Body of pancreas (tissue), 4 donors: ENCODE measurements around the gene TASL. TPM values are rescaled to one million over a fixed set of nuclear protein-coding genes. Genes with fewer than 3 reads are reported as not detected.

Experiments used
- ATAC-seq: fragments of 150-250 bp; one replicate; pipeline ENCODE4 v1.9.1; 2016
- DNase-seq, 4 donors: peaks; one replicate each; pipeline ENCODE4 v3.0.0-alpha.2; 2019
- H3K27ac ChIP-seq, 4 donors: fragments of 200-600 bp; sonication (generic); 1 replicate in 3 of 4; 2 replicates in 1 of 4; pipeline versions ENCODE4 v1.5.1 to v1.6.1; 2016 to 2019; ENCODE audit warnings: mild to moderate bottlenecking in 1 of 4, mixed read lengths in 1 of 4, moderate library complexity in 1 of 4
- H3K27me3 ChIP-seq, 2 donors: fragments of 200-600 bp; sonication (generic); one replicate each; pipeline ENCODE4 v1.6.0; 2016; ENCODE audit warnings: mild to moderate bottlenecking in 1 of 2
- H3K36me3 ChIP-seq, 2 donors: fragments of 200-600 bp; sonication (generic); replicated peaks in 1 of 2; 2 replicates each; pipeline ENCODE4 v1.5.1; 2016; ENCODE audit warnings: low read depth in 2 of 2; ENCODE audit not compliant: insufficient read depth in 1 of 2
- H3K4me1 ChIP-seq: fragments of 200-600 bp; sonication (generic); one replicate; pipeline ENCODE4 v1.6.0; 2016
- H3K4me3 ChIP-seq, 2 donors: fragments of 200-600 bp; sonication (generic); 1 replicate in 1 of 2; 2 replicates in 1 of 2; pipeline ENCODE4 v1.5.1; 2016 to 2019
- H3K9me3 ChIP-seq, 3 donors: fragments of 200-600 bp; sonication (generic); 1 replicate in 2 of 3; 2 replicates in 1 of 3; pipeline ENCODE4 v1.5.1; 2016
- POLR2A ChIP-seq, 3 donors: fragments of 450-650 bp; IDR thresholded peaks; one replicate each; pipeline ENCODE4 v1.6.1; 2016; ENCODE audit warnings: antibody characterized with exemption in 3 of 3, mild to moderate bottlenecking in 2 of 3
- WGBS, 2 donors: methylation state at CpG; one replicate each; pipeline ENCODE4 v1.1.5; 2017; 5-methylcytosine and 5-hydroxymethylcytosine counted together
- intact Hi-C: fragments of 100-400 bp; cut with DNase I; formaldehyde crosslinking; loops from one replicate; pipeline ENCODE4 v1.15.1; 2023
- total RNA-seq, 2 donors: library from RNA; depleted of rRNA; stranded (reverse); fragments of >200 nt; gene quantifications; one replicate each; pipeline ENCODE4 v1.1.0, GENCODE V29; 2016
- TF ChIP-seq, protein P1 (sequence below), 7 experiments: fragments of 450-650 bp in 4 of 7; fragments of 200-600 bp in 3 of 7; sonication (generic) in 3 of 7; IDR thresholded peaks; one replicate each; pipeline ENCODE4 v1.5.1; 2016 to 2019; ENCODE audit warnings: antibody characterized with exemption in 7 of 7

TASL gene
- total RNA-seq, 2 donors from 2014 or later = 0.26 TPM; not detected in 1

DNA sequence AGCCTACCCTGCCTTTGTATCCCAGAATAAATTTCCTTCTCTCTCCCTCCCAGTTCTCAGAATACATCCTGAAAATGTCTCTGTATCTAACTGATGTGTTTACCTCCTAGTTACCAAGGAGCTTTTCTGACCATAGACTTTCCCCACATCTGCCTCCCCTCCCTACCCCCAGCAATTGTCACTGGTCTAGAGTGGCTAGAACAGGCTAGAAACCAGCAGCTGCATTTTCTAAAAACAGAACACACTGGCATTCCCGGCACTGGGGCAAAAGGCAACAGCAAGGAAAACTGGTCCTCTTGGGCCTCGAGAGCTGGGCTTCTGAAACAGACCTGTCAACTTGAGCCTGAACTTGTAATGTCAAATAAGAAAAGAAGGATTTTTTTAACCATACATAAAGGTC lies 16.4 kb downstream of the TASL start:
- no peaks in the 10 kb centered on the region for H3K9me3 ChIP-seq
- intact Hi-C loops = no loop called here
- ATAC-seq = no peak
- TF ChIP-seq POLR2A (IDR thresholded peaks at IDR 0.05) = no peak
- TF ChIP-seq, protein P1, sequence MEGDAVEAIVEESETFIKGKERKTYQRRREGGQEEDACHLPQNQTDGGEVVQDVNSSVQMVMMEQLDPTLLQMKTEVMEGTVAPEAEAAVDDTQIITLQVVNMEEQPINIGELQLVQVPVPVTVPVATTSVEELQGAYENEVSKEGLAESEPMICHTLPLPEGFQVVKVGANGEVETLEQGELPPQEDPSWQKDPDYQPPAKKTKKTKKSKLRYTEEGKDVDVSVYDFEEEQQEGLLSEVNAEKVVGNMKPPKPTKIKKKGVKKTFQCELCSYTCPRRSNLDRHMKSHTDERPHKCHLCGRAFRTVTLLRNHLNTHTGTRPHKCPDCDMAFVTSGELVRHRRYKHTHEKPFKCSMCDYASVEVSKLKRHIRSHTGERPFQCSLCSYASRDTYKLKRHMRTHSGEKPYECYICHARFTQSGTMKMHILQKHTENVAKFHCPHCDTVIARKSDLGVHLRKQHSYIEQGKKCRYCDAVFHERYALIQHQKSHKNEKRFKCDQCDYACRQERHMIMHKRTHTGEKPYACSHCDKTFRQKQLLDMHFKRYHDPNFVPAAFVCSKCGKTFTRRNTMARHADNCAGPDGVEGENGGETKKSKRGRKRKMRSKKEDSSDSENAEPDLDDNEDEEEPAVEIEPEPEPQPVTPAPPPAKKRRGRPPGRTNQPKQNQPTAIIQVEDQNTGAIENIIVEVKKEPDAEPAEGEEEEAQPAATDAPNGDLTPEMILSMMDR (IDR thresholded peaks at IDR 0.05) = no peak
- 79 to 83% methylated on average over 2 of the region's 2 CpGs for WGBS, 2 donors
- no peaks in the 10 kb centered on the region for H3K27me3 ChIP-seq
- no peaks in the 10 kb centered on the region for H3K4me1 ChIP-seq
- DNase-seq = no peak
- H3K36me3 ChIP-seq = no peaks in the 10 kb centered on the region
- H3K27ac ChIP-seq = no peak overlapping the region
- no peak overlapping the region for H3K4me3 ChIP-seq

DNA sequence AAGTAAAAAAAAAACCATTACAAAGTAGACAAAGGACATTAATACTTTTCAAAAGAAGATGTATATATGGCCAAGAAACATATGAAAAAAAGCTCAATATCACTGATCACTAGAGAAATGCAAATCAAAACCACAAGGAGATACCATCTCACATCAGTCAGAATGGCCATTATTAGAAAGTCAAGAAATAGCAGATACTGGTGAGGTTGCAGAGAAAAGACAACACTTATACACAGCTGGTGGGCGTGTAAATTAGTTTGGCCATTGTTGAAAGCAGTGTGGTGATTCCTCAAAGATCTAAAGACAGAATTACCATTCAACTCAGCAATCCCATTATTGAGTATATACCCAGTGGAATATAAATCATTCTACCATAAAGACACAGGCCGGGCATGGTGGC lies 39.3 kb downstream of the TASL start:
- DNase-seq (no peak), ATAC-seq (no peak)
- intact Hi-C loops = no loop called here
- Histone ChIP-seq H3K4me3 (no peak overlapping the region), H3K36me3 (no peaks in the 10 kb centered on the region), H3K9me3 (no peaks in the 10 kb centered on the region), H3K4me1 (no peaks in the 10 kb centered on the region), H3K27ac (no peak overlapping the region), H3K27me3 (no peaks in the 10 kb centered on the region)
- 73 to 75% methylated on average over 2 of the region's 2 CpGs for WGBS, 2 donors
- TF ChIP-seq POLR2A (IDR thresholded peaks at IDR 0.05) = no peak
- TF ChIP-seq, protein P1 (IDR thresholded peaks at IDR 0.05) = no peak

DNA sequence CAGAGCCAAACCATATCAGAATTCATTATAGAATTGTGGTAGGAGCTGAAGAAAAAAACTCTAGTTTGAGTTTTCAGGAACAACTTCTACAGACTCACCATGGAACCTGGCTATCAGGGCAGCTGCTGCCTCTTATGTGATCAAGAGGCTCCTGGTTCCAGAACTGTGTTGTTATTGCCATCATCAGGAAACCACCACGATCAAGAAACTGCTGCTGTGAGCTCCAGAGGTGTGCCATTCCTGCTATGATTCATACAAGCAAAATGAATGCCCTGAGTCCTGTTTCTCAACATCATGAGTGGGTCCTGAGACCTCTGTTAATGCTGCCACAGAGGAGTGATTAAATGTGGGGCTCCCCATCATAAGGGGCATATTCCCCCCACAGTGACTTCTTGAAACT lies 43.7 kb downstream of the TASL start:
- intact Hi-C loops = no loop called here
- no peaks in the 10 kb centered on the region for H3K27me3 ChIP-seq
- TF ChIP-seq, protein P1 (IDR thresholded peaks at IDR 0.05) = no peak
- TF ChIP-seq POLR2A (IDR thresholded peaks at IDR 0.05) = no peak
- no peak overlapping the region for H3K27ac ChIP-seq
- WGBS, 2 donors = 53% methylated on average over 1 of the region's 1 CpG; no CpG with 5 or more reads in 1 of the 2 donors
- ATAC-seq (no peak), DNase-seq (no peak)
- H3K4me1 ChIP-seq = no peaks in the 10 kb centered on the region
- H3K36me3 ChIP-seq = no peaks in the 10 kb centered on the region
- no peaks in the 10 kb centered on the region for H3K9me3 ChIP-seq
- H3K4me3 ChIP-seq = no peak overlapping the region

DNA sequence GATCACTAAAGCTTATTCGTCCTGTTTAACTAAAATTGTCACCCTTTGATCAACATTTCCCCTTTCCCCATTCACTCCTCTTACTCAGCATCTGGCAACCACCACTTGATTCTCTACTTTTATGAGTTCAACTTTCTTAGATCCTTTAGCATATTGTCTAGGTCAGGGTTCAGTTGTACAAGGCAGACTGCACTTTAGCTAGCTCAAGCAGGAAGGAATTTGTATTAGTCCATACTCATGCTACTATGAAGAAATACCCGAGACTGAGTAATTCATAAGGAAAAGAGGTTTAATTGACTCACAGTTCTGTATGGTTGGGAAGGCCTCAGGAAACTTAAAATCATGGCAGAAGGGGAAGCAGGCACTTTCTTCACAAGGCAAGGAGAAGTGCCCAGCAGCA lies 44.3 kb downstream of the TASL start:
- Histone ChIP-seq H3K36me3 (no peaks in the 10 kb centered on the region), H3K4me3 (no peak overlapping the region), H3K4me1 (no peaks in the 10 kb centered on the region), H3K9me3 (no peaks in the 10 kb centered on the region), H3K27me3 (no peaks in the 10 kb centered on the region), H3K27ac (no peak overlapping the region)
- 40 to 65% methylated on average over 2 of the region's 2 CpGs for WGBS, 2 donors
- TF ChIP-seq POLR2A (IDR thresholded peaks at IDR 0.05) = no peak
- TF ChIP-seq, protein P1 (IDR thresholded peaks at IDR 0.05) = no peak
- intact Hi-C loops = no loop called here
- ATAC-seq (no peak), DNase-seq (no peak)

DNA sequence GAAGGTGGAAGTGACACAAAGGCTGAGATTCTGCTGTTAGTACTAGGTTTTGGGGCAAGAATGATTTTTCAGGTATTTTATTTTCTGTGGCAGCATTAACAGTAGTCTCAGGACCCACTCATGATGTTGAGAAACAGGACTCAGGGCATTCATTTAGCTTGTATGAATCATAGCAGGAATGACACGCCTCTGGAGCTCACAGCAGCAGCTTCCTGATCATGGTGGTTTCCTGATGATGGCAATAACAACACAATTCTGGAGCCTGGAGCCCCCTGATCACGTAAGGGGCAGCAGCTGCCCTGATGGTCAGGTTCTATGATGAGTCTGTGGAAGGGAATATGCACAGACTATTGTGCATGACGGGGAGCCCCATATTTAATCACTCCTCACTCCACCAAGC lies 47.0 kb downstream of the TASL start:
- TF ChIP-seq, protein P1 (IDR thresholded peaks at IDR 0.05) = no peak
- H3K9me3 ChIP-seq = no peaks in the 10 kb centered on the region
- WGBS, 2 donors = 37 to 100% methylated on average over 1 to 3 of the region's 3 CpGs
- H3K4me1 ChIP-seq = no peaks in the 10 kb centered on the region
- H3K4me3 ChIP-seq = no peak overlapping the region
- no peak overlapping the region for H3K27ac ChIP-seq
- H3K27me3 ChIP-seq = no peaks in the 10 kb centered on the region
- H3K36me3 ChIP-seq = no peaks in the 10 kb centered on the region
- intact Hi-C loops = no loop called here
- ATAC-seq = no peak
- no peak for DNase-seq
